Measurements from ENCODE around the gene CHST12.

CHST12 gene

GRCh38 chr7:2405201-2405600, 1.8 kb downstream of the CHST12 start:
- H3K27ac ChIP-seq = peak overlapping the region in 9 of 11 experiments; percentile 41 to 95 (median 90); a peak in 15 of 22 replicates
- peak overlapping the region; percentile 77 to 97 (median 96) for H3K4me3 ChIP-seq

GRCh38 chr7:2405601-2406345, 2.4 kb downstream of the CHST12 start:
- H3K27ac ChIP-seq = peak overlapping the region in 9 of 11 experiments; percentile 41 to 93 (median 88); a peak in 18 of 22 replicates

More at GRCh38 chr7:2405201-2405600, 1.8 kb downstream of the CHST12 start:
- H3K36me3 ChIP-seq = peaks cover 0 to 18% (median 0%) of the 10 kb centered on the region in 11 experiments; a peak in 2 of 22 replicates
- peak overlapping the region; percentile 91 to 100 (median 99) for H3K4me2 ChIP-seq
- peaks cover 2 to 56% (median 24%) of the 10 kb centered on the region in 11 experiments; a peak in 17 of 22 replicates for H4K20me1 ChIP-seq
- H3K9me3 ChIP-seq (replicated peaks in 1 of 11) = no peaks in the 10 kb centered on the region
- peaks cover 82 to 91% (median 86%) of the 10 kb centered on the region in 10 experiments for H3K4me1 ChIP-seq
- no peaks in the 10 kb centered on the region; a peak in 1 of 22 replicates for H3K27me3 ChIP-seq
- TF ChIP-seq Cebpa-rat (IDR thresholded peaks at IDR 0.05) = no peak
- peak overlapping the region in 10 of 11 experiments; percentile 90 to 97 (median 96); a peak in 20 of 22 replicates for H3K9ac ChIP-seq

DNA sequence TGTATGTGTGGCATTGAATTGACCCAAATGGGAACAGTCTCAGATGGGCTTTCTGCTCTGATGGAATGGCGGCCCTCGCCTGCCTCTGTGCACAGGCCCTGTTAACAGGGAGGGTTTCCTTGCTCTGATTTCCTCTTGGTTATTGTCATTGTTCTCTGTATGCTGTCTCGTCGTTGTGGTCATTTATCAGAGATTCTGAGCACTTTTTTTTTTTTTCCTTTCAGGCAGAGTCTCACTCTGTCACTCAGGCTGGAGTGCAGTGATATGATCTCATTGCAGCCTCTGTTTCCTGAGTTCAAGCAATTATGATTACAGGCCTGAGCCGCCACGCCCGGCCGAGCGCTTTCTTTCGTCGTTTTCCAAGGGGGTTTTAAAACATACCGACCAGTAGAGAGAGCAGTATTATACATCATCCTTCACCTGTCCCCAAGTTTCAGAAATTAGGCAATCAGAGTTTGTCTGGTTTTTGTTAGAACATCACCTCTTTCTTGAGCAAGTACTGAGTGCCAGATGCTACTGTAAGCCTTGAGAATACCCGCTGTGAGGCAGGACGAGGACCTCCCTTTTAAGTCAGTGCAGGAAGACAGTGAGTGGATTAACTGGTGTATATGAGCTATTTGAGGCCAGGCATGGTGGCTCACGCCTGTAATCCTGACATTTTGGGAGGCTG, 6.5 kb downstream of the CHST12 start:
- Histone ChIP-seq H3K27ac (peak overlapping the region in 10 of 11 experiments; percentile 0 to 64 (median 52); a peak in 18 of 22 replicates), H3K4me2 (peak overlapping the region; percentile 73 to 93 (median 87)), H3K9me3 (replicated peaks in 1 of 11) (no peaks in the 10 kb centered on the region), H3K4me3 (no peak overlapping the region), H3K9ac (peak overlapping the region; percentile 20 to 65 (median 59); a peak in 18 of 22 replicates), H3K27me3 (no peaks in the 10 kb centered on the region), H3K4me1 (peaks cover 78 to 94% (median 80%) of the 10 kb centered on the region in 10 experiments), H4K20me1 (peaks cover 30 to 74% (median 46%) of the 10 kb centered on the region in 11 experiments; a peak in 19 of 22 replicates), H3K36me3 (peaks cover 0 to 23% (median 0%) of the 10 kb centered on the region in 11 experiments; a peak in 3 of 22 replicates)
- peak in 1 of 11 experiments; percentile 57; a peak in 1 of 22 replicates for TF ChIP-seq Cebpa-rat (IDR thresholded peaks at IDR 0.05)

More at GRCh38 chr7:2405601-2406345, 2.4 kb downstream of the CHST12 start:
- Histone ChIP-seq H3K9ac (peak overlapping the region; percentile 5 to 97 (median 95); a peak in 19 of 22 replicates), H3K4me3 (peak overlapping the region; percentile 17 to 97 (median 96); a peak in 19 of 20 replicates), H3K27me3 (no peaks in the 10 kb centered on the region; a peak in 1 of 22 replicates), H4K20me1 (peaks cover 6 to 61% (median 30%) of the 10 kb centered on the region in 11 experiments; a peak in 17 of 22 replicates), H3K4me1 (peaks cover 82 to 91% (median 86%) of the 10 kb centered on the region in 10 experiments), H3K4me2 (peak overlapping the region; percentile 91 to 100 (median 99)), H3K36me3 (peaks cover 0 to 18% (median 0%) of the 10 kb centered on the region in 11 experiments; a peak in 2 of 22 replicates), H3K9me3 (replicated peaks in 1 of 11) (no peaks in the 10 kb centered on the region)
- no peak for TF ChIP-seq Cebpa-rat (IDR thresholded peaks at IDR 0.05)

GRCh38 chr7:2411049-2411448, 7.6 kb downstream of the CHST12 start:
- Histone ChIP-seq H3K9ac (peak overlapping the region in 1 of 11 experiments; percentile 60; a peak in 3 of 22 replicates), H3K27me3 (no peaks in the 10 kb centered on the region), H3K4me1 (peaks cover 66 to 90% (median 75%) of the 10 kb centered on the region in 10 experiments), H3K4me2 (peak overlapping the region; percentile 73 to 93 (median 87); a peak in 21 of 22 replicates), H3K36me3 (peaks cover 0 to 23% (median 3%) of the 10 kb centered on the region in 11 experiments; a peak in 4 of 22 replicates), H3K4me3 (no peak overlapping the region), H3K27ac (peak overlapping the region in 4 of 11 experiments; percentile 29 to 64 (median 61); a peak in 3 of 22 replicates), H4K20me1 (peaks cover 29 to 74% (median 39%) of the 10 kb centered on the region in 11 experiments; a peak in 18 of 22 replicates), H3K9me3 (replicated peaks in 1 of 11) (no peaks in the 10 kb centered on the region)
- peak in 6 of 11 experiments; percentile 25 to 71 (median 32); a peak in 4 of 22 replicates for TF ChIP-seq Cebpa-rat (IDR thresholded peaks at IDR 0.05)

DNA sequence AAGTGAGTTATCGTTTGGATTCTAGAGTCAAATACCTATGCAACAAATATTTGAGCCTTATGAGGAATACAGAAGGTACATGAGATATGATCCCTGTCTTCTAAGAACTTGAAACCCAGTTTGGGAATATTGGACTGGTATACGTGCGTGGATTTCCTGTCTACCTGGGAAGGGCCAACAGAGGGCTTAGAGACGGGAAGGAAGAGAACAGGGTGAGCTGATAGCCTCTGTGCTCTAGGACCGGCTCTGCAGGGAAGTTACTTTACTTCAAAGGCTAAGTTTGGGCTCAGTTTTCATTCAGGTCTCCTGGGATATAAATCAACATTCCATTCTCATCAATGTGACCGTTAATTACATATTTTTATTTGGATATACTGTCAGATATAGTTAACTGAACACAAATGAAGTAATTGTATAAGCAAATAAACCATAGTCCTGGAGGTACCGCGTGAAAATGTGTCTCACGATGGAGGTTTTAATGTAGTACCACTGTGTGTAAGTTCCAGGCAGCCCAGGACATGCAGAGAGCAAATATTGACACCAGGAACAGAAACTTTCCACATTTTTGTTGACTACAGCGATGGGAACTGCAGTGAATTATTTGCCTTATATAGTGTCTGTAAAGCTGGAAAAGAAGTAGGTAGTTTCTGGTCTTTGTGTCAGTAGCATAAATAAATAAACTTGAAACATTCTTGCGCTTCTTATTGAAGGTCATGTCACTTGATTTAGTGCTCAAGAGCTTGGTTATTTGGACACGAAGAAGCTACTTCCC, 8.6 kb downstream of the CHST12 start:
- Histone ChIP-seq H3K9ac (0 out of 22 replicates have a peak overlapping the region, but pooled peaks of 1 of the 11 experiments have one; percentile 17), H3K4me1 (peaks cover 58 to 92% (median 76%) of the 10 kb centered on the region in 10 experiments), H3K9me3 (replicated peaks in 1 of 11) (no peaks in the 10 kb centered on the region), H3K27me3 (no peaks in the 10 kb centered on the region), H3K36me3 (peaks cover 0 to 23% (median 4%) of the 10 kb centered on the region in 11 experiments; a peak in 4 of 22 replicates), H3K4me2 (peak overlapping the region; percentile 65 to 93 (median 87)), H4K20me1 (peaks cover 31 to 84% (median 42%) of the 10 kb centered on the region in 11 experiments; a peak in 19 of 22 replicates), H3K27ac (no peak overlapping the region), H3K4me3 (no peak overlapping the region)
- no peak for TF ChIP-seq Cebpa-rat (IDR thresholded peaks at IDR 0.05)

- H4K20me1 ChIP-seq = peaks cover 33 to 84% (median 43%) of the 10 kb centered on the region in 11 experiments; a peak in 19 of 22 replicates
- H3K27ac ChIP-seq = no peak overlapping the region
- H3K4me3 ChIP-seq = no peak overlapping the region
- H3K27me3 ChIP-seq = no peaks in the 10 kb centered on the region
- H3K36me3 ChIP-seq = peaks cover 0 to 24% (median 4%) of the 10 kb centered on the region in 11 experiments; a peak in 5 of 22 replicates
- no peak for TF ChIP-seq Cebpa-rat (IDR thresholded peaks at IDR 0.05)
- H3K9ac ChIP-seq = 0 out of 22 replicates have a peak overlapping the region, but pooled peaks of 1 of the 11 experiments have one; percentile 17
- peaks cover 56 to 92% (median 72%) of the 10 kb centered on the region in 10 experiments for H3K4me1 ChIP-seq
- no peaks in the 10 kb centered on the region for H3K9me3 ChIP-seq (replicated peaks in 1 of 11)
- H3K4me2 ChIP-seq = peak overlapping the region; percentile 65 to 93 (median 87); a peak in 21 of 22 replicates
Observed at GRCh38 chr7:2412587-2413201, 9.3 kb downstream of the CHST12 start.

GRCh38 chr7:2416063-2416462, 12.7 kb downstream of the CHST12 start:
- peaks cover 0 to 32% (median 15%) of the 10 kb centered on the region in 11 experiments; a peak in 11 of 22 replicates for H3K36me3 ChIP-seq
- H3K9ac ChIP-seq = no peak overlapping the region
- no peaks in the 10 kb centered on the region for H3K27me3 ChIP-seq
- H3K4me2 ChIP-seq = peak overlapping the region in 7 of 11 experiments; percentile 4 to 47 (median 43); a peak in 9 of 22 replicates
- no peak overlapping the region for H3K27ac ChIP-seq
- H3K4me3 ChIP-seq = no peak overlapping the region
- peaks cover 32 to 84% (median 55%) of the 10 kb centered on the region in 11 experiments; a peak in 18 of 22 replicates for H4K20me1 ChIP-seq
- no peaks in the 10 kb centered on the region for H3K9me3 ChIP-seq (replicated peaks in 1 of 11)
- peaks cover 36 to 66% (median 51%) of the 10 kb centered on the region in 10 experiments for H3K4me1 ChIP-seq
- no peak for TF ChIP-seq Cebpa-rat (IDR thresholded peaks at IDR 0.05)
